NB4 (cell line): ENCODE results near the gene BICDL1.

ENCODE experiments used
- POLR2A ChIP-seq: IDR thresholded peaks from 2 replicates; pipeline ENCODE4 v1.6.1; 2011; ENCODE audit warnings: mild to moderate bottlenecking; ENCODE audit not compliant: insufficient read length; ENCODE audit errors: extremely low read depth
- TF ChIP-seq, protein P1 (sequence below): IDR thresholded peaks from one replicate; pipeline ENCODE4 v1.5.1; 2012; ENCODE audit warnings: low read depth, low read length
- TF ChIP-seq, protein P2 (sequence below): IDR thresholded peaks from 2 replicates; pipeline ENCODE4 v1.6.1; 2011; ENCODE audit warnings: low read depth, low read length

- TF ChIP-seq, protein P1, sequence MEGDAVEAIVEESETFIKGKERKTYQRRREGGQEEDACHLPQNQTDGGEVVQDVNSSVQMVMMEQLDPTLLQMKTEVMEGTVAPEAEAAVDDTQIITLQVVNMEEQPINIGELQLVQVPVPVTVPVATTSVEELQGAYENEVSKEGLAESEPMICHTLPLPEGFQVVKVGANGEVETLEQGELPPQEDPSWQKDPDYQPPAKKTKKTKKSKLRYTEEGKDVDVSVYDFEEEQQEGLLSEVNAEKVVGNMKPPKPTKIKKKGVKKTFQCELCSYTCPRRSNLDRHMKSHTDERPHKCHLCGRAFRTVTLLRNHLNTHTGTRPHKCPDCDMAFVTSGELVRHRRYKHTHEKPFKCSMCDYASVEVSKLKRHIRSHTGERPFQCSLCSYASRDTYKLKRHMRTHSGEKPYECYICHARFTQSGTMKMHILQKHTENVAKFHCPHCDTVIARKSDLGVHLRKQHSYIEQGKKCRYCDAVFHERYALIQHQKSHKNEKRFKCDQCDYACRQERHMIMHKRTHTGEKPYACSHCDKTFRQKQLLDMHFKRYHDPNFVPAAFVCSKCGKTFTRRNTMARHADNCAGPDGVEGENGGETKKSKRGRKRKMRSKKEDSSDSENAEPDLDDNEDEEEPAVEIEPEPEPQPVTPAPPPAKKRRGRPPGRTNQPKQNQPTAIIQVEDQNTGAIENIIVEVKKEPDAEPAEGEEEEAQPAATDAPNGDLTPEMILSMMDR = no peak
- TF ChIP-seq POLR2A = no peak
- TF ChIP-seq, protein P2, sequence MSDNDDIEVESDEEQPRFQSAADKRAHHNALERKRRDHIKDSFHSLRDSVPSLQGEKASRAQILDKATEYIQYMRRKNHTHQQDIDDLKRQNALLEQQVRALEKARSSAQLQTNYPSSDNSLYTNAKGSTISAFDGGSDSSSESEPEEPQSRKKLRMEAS = no peak
These were observed 48.8 kb downstream of the BICDL1 start for GRCh38 chr12:120037851-120038250.
